ENCODE measurements around the gene PLD1.
"Not testable (repeated sequence)": the region's sequence is repeated elsewhere in the genome, so short reads cannot be mapped to it uniquely, and the experiment has no call there.

The PLD1 gene, protein sequence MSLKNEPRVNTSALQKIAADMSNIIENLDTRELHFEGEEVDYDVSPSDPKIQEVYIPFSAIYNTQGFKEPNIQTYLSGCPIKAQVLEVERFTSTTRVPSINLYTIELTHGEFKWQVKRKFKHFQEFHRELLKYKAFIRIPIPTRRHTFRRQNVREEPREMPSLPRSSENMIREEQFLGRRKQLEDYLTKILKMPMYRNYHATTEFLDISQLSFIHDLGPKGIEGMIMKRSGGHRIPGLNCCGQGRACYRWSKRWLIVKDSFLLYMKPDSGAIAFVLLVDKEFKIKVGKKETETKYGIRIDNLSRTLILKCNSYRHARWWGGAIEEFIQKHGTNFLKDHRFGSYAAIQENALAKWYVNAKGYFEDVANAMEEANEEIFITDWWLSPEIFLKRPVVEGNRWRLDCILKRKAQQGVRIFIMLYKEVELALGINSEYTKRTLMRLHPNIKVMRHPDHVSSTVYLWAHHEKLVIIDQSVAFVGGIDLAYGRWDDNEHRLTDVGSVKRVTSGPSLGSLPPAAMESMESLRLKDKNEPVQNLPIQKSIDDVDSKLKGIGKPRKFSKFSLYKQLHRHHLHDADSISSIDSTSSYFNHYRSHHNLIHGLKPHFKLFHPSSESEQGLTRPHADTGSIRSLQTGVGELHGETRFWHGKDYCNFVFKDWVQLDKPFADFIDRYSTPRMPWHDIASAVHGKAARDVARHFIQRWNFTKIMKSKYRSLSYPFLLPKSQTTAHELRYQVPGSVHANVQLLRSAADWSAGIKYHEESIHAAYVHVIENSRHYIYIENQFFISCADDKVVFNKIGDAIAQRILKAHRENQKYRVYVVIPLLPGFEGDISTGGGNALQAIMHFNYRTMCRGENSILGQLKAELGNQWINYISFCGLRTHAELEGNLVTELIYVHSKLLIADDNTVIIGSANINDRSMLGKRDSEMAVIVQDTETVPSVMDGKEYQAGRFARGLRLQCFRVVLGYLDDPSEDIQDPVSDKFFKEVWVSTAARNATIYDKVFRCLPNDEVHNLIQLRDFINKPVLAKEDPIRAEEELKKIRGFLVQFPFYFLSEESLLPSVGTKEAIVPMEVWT

DNA sequence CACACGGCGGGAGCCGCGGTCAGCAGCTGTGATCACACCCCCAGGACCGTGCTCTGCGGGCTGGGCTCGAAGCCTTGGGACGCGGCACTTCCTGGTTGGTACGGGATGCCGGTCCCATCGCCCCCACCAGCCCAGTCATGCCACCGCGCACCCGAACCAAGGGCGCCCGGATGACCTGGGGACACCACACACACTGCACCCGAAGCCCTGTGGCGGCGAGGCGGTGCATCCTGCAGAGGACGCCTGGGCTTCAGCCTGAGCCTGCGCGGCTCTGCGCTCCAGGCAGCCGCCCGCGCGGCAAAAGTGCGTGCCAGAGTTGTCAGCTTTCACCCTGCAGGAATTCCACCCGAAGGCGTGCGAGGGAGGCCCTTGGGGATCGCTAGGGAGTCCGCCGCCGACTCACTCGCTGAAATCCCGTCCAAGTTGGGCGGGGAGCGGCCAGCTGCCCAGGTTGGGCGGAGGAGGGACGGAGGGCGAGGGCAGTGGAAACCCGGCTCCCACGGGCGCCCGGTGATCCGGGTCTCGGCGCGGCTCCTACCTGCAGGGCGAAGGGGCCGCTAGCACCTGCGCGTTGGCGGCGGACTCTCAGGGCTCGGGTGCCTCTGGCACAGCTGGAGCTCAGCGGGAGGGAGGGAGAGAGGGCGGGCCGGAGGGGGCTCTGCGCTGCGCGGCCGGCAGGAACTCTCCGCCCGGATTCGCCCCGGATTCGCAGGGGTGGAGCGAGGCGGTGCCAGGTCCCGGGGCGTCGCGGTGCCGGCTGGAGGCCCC lies at the start of gene PLD1:
Gene PLD1 (minus strand): TSS at position 623 of the 768 bp plus-strand sequence. CDS start 72,432 bp downstream, outside the sequence.
- DNase-seq: peak; percentile 66

DNA sequence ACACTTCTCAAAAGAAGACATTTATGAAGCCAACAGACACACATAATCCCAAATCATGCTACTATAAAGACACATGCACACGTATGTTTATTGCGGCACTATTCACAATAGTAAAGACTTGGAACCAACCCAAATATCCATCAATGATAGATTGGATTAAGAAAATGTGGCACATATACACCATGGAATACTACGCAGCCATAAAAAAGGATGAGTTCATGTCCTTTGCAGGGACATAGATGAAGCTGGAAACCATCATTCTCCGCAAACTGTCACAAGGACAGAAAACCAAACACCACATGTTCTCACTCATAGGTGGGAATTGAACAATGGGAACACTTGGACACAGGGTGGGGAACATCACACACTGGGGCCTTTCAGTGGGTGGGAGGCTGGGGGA lies 48.5 kb upstream of the PLD1 start:
- DNase-seq: not testable (repeated sequence)

DNA sequence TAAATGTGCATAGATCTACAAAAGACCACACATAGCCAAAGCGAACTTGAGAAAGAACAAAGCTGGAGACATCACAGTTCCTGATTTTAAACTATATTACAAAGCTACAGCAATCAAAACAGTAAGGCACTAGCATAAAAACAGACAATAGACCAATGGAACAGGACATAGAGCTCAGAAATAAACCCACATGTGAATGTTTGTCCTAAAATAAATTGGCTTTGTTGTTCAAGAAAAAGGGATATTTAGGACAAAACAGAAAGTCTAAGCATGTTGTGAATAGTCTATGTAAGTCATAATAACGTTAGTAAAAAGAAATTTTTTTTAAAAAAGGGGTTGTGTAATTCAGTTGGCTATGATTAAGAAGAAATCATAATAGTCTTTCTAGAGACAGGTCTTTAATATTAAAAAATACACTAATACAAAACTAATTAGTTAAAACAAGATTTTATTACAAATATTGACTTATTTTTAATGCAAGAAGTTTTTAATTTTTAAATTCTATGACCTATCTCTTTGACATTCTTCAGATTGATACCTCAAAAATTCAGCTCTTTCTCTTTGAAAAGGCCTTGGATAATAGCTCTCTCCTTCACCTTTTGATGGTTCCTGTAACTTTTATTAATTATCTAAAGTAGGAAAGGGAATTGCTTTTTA lies 44.5 kb upstream of the PLD1 start:
- peak; percentile 19 for DNase-seq

DNA sequence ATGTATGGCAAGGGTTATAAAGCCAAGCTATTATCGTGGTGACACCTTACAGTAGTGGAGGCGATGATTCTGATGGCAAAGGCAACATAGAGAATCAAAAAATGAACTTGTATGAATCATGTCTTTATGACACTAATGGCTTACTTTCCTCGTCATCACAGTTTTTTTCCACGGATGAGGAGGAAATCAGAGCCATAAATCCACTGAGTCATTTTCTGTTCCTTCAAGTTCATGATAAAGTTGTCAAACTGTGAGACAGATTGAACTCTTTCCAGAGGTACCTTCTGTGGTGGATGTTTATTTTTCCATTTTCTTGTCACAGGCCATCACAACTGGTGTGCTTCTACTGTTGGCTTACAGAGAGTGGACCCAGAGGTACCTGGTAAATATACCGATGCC lies 41.4 kb upstream of the PLD1 start:
- DNase-seq: no peak

DNA sequence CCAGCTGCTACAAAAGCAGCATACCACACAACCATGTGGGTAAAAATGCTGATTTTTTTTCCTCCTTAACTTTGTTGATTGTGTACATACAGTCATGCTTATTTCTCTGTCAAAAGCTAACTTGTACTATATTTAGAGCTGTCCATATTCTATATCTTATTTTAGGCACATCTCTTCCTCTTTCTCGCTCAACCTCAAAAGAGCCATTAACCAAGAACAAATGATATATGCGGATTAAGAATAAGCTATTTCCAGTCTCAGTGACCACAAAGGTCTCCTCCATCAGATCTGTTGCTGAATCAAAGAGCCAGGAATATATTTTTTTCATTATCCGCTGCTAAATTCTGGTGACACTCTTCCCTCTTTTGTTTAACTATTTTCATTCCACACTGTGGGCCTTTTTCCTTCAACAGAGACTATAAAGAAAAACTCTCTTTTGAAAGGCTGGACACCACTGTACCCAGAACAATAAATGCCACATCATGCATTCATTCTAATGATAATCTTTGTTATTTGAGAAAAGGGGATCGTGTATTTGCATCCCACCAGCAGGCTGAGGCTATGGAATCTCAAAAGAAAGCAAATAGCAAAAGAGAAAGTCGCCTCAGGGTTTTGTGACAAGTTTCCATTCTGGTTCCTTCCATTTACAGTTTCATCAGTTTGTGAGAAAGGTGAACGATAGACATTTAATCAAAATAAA lies 40.8 kb upstream of the PLD1 start:
- DNase-seq: peak; percentile 55

DNA sequence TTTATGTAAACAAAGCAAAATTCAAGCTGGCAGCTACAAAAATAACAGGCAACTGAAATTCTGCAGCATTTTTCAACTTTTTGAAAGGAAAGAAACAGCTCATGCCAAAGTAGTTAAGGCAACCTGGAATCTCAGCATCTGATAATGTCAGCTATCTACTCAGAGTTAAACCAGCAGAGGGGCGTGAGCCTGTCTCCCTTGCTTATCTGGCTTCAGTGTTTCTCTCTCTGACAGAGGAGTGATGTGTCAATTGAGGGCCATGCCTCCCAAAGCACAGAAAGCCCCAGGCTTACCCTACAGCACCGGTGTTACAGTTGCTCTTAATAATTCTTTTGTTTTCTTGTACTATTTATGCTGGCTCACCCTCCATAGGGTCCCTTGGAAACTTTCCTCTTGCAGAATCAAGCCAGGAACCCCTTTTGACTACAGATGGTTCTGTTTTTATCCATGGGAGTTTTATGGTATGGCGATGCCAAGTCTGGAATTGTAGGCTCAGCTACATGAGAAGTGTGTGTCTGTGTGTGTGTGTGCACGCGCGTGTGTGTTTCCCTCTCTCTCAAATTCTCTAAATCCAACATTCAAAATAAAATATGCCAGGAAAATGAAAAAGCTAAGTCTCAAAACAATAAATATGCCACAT lies 40.2 kb upstream of the PLD1 start:
- DNase-seq: peak; percentile 26

DNA sequence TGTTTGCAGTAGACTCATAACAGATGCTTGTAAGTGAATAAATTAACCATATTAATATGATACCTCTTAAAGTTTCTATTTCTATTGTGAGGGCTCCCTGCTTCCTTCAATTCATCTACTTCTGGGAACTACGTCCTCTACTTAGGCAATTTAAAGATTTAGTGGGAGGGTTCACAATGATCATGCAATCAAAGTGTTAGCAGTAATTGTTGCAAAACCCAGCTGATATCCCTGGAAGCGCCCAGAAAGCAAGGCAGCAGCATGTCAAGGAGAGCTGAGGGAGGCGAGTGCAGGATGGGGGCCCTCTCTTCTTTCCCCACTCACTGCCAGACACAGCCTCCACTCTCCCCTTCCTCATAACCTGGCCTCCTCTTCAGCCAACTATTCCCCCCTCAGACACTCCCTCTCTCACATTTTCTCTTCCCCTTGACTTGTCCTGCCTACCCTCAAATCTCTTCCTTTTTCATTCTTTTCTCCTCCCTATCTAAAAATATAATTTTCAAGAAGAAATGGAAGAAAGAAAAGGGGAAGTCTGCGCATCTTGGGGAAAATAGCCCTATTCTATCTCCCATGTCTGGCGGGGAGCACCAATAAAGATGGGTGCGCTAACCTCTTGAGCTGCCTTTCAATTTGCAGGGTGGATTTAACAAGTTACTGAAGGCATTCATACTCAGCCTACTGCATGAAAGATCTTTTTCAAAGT lies 39.5 kb upstream of the PLD1 start:
- no peak for DNase-seq

DNA sequence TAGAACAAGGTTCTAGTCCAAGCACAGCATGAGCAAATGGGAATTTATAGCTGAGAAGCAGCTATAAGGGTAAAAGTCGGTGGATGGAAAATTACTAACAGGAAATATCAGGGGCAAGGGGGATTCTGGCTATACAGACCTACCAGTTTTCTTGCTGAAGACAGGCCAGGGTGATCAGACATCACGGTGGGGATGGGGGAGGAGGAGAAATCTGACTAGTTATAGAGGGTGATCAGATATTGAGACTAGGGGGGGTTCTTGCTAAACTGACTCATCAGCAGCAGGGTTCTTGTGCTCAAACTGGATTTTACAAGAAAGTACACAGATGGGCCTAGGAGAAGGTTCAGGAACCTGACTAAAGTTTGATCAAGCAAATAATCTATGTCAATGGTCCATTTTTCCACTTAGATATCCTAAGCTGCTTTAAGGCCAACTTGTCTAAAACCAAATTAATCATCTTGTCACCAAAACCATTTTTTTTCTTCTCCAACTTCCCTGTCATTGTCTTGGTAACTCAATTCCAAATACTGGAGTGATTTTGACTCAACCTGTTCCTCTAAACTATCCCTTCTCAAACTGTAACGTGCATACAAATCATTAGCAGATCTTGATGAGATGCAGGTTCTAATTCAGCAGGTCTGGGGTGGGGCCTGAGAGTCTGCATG lies 37.4 kb upstream of the PLD1 start:
- no peak for DNase-seq

DNA sequence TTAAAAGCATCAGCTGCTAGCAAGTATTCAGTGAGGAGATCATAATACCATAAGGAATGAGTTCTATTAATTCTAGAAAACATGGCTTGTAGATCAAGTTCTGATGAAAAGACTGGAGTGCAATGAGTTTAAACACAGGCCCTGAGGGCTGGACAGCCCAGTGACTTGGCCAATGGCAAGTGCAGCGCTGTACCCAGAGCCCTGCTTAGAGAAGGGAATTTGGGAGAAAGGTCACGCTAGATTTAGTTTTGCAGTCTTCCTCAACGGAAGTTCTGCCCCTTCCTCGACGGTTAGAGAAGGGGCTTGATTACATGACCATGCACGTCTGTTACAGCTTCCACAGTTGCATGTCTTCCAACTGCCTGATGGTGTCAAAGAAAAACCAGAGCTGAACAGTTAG lies 36.9 kb upstream of the PLD1 start:
- DNase-seq: no peak

DNA sequence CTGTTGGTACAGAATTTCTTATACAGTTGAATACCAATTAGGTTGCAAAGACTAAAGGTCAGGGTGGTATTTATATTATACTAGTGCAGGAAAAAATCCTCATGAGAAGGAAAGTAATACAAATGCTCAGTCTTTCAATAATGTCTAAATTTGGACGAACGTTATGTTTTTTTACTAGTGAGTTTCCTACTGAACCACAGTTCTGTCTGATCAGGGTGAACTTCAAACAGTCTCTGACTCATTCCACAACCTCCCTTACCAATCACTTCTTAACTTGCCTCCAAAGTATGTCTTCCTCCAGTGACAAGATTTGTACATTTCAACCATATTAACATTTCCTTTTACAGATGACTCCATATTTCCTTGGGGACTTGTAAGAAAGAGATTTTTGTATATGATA lies 36.3 kb upstream of the PLD1 start:
- no peak for DNase-seq

DNA sequence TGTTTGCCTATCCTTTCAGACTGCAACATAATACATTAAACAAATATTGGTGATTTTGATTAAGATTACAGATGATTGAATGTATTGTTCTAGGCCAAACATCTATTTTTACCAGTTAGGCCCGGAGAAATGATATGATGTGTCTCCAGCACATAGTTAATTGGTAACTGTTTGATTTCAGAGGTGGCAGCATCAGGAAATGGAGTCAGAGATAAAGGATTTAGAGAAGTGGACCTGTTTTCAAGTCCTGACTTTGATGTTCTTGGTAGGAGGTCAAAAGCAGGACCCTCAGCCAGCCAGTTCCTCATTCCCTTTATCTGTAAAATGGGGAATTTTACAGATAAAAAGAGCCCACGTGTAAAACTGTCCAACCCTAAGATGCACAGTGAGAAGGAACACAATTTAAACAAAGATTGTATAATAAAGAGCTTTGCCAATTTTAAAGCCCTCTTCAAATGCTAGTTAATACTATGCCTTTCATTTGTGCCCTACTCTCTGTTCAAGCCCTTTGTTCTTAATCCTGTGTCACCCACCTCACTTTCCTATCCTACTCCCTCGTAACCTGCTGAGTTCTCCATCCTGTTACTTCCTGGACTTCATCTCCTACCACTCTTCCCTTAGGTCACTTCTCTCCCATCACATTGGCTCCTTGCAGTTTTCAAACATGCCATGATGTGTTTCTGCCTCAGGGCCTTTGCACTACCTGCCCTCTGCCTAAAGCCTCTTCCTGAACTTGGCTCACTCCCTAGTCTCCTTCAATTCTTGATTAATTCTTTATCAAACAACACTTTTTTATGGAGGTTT lies 35.4 kb upstream of the PLD1 start:
- DNase-seq: no peak

DNA sequence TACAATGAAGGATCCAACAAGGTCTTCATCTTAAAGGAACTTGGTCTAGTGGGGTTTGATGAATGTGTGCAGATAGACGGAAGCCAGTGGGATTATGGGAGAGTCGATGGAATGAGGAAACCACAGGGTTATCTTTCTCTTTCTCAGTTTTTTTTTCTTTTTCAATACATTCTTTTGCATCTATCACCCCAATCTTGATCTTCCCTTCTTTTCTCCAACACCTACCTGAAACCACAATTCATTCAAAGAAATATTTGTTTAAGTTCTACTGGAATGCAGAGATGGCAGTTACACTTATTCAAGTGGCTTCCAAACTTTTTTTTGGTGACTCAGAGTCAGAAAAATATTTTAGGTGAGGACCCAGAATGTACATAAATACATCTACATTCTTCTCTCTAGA lies 34.6 kb upstream of the PLD1 start:
- no peak for DNase-seq

DNA sequence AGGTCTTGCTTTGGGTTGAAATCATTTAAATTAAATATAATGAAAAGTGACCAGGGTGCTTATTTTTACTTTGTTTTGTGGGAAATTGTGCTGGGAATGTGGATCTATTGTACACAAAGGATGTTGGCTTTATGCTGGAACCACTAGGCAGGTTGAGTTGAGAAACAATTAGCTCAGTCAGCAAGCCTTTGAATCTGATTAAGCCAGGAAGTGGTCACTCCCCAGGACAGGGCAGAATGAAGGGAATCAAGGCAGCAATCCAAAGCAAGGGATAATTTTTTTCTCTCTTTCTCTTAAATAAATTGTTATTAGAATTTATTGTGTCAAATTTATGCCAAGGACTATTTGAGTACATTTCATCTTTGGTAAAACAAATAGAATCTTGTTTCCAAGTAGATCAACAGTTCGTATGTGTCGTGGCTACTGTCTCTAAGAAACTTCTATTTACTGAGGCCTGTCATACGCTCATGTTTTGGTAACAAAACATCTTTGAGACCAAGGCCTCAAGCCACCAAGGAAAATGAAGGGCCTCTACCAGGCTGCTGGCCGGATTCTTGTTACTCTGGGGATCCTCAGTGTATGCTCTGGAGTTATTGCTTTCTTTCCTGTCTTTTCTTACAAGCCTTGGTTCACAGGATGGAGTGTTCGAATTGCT lies 32.7 kb upstream of the PLD1 start, which contains the start of gene TMEM212:
Gene TMEM212 (plus strand): TSS at position 486 of the 655 bp plus-strand sequence. CDS start 35 bp downstream, at position 521.
- peak; percentile 4 for DNase-seq

DNA sequence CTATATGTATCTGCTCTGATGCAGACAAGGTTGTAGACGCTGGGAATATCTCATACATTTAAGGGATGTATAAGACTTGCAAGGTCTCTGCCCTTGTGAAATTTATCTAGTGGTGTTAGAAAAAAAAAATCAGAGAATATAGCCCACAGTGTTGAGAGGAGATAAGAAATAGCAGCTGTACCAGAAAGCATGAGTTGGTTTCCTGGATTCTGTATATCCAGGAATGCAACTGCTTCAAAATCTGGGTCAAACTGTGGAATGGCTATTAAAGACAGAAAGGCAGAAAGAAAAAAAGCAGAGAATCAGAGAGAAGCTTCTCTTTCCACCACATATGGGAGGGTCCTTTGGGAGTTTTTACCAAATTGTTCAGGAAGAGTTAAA lies 31.3 kb upstream of the PLD1 start:
- DNase-seq: peak; percentile 13

DNA sequence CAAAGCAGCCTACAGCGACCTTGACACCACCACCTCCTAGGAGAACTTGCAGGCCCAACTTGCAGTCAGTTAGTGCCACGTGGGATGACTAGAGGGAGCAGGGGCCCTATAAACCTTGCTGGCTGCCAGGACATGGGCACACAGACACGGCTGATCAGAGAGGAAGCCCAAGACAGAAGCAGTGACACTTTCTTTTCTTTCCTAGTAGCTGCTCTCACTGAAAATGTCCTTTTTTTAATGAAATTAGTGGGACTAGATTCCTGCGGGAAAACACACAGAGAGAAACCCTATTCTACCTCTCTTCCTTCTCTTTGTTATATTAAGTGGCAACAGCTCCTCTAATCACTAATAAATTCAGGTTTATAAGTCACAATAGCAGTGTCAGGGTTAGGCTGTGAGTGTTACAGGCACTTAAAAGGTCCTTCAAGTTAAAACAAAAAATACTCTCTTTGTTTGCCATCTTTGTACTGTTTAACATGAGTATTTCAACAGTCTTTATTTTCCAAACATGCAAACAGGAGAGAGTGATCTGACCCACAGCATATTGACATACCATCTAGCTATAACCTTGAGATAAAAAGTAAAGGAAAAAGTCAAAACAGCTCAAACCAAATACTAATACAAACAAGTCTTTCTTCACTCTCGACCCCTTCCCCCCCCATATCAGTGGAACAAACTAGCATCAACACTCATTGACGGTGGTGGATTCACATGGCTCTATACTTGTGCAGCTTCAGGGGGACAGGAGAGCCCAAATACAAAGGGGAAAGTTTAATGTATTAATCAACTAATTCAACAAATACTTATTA lies 30.7 kb upstream of the PLD1 start:
- DNase-seq: no peak

DNA sequence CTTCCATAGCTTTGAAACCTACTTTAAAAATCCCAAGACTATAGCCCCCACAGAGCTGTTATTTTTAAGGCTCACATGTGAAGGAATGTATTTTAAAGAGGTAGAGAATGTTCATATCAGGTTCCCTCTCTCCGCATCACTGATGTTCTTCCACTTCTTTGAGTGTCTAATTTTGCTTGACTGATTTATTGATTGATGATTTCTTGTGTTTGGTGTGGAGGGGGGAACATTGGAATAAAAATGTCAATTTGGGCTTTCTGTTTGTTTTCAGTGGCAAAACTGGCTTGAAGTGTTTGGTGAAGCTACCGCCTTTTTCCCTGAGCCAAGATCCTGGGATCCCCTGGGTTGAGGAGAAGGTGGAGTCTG lies 30.1 kb upstream of the PLD1 start:
- DNase-seq: no peak

DNA sequence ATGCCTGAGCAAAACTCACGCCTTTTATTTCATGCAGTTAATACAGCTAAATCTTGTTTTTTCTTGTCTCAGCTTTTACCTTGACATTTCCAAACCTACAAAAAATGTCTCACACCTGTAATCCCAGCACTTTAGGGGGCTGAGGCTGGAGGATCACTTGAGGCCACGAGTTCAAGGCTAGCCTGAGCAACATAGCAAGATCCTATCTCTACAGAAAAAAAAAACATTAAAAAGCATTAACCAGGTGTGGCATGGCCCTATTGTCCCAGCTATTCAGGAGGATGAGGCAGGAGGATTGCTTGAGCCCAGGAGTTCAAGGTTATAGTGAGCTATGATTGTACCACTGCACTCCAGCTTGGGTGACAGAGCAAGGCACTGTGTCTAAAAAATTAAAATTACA lies 29.0 kb upstream of the PLD1 start:
- DNase-seq: no peak

Data from OCI-M1 (cell line).